Chondrocyte (in vitro differentiated cells): Measurements from ENCODE around the gene OCA2. TPM values are rescaled to one million over a fixed set of nuclear protein-coding genes. Genes with fewer than 3 reads are reported as not detected.

Source experiments
- DNase-seq: peaks from one replicate; pipeline ENCODE4 v3.0.0; 2021; ENCODE audit warnings: mixed read lengths, low spot score
- H3K27ac Mint-ChIP-seq: one replicate; pipeline ENCODE4 v1.8.0; 2021; ENCODE audit warnings: mild to moderate bottlenecking, moderate library complexity, mixed read lengths; ENCODE audit not compliant: unreplicated experiment
- H3K27me3 Mint-ChIP-seq: 2 replicates; pipeline ENCODE4 v1.8.0; 2021; ENCODE audit warnings: low read depth, mixed read lengths
- H3K36me3 Mint-ChIP-seq: 2 replicates; pipeline ENCODE4 v1.8.0; 2021; ENCODE audit warnings: low read depth, mixed read lengths
- H3K4me1 Mint-ChIP-seq: 2 replicates; pipeline ENCODE4 v1.8.0; 2021; ENCODE audit warnings: low read depth, mild to moderate bottlenecking, mixed read lengths
- H3K4me3 Mint-ChIP-seq: one replicate; pipeline ENCODE4 v1.8.0; 2021; ENCODE audit warnings: mild to moderate bottlenecking, moderate library complexity, mixed read lengths; ENCODE audit not compliant: unreplicated experiment
- H3K9me3 Mint-ChIP-seq: 2 replicates; pipeline ENCODE4 v1.8.0; 2021; ENCODE audit warnings: low read depth, mixed read lengths
- CTCF ChIP-seq: fragments of 200-600 bp; sonication (generic); IDR thresholded peaks from 2 replicates; pipeline ENCODE4 v1.5.0; 2021; ENCODE audit warnings: antibody characterized with exemption, mild to moderate bottlenecking, moderate library complexity
- total RNA-seq: library from RNA; stranded (reverse); gene quantifications from 3 replicates; pipeline ENCODE4 v1.2.1, GENCODE V29; 2021

The OCA2 gene
- total RNA-seq, 1 donor from 2014 or later: 0.75 TPM

- TF ChIP-seq CTCF: no peak
- no peaks in the 10 kb centered on the region for H3K36me3 Mint-ChIP-seq
- H3K27ac Mint-ChIP-seq: no peak overlapping the region
- no peaks in the 10 kb centered on the region for H3K27me3 Mint-ChIP-seq
- H3K9me3 Mint-ChIP-seq: peaks cover 22% of the 10 kb centered on the region
- H3K4me1 Mint-ChIP-seq: no peaks in the 10 kb centered on the region
- DNase-seq: no peak
- H3K4me3 Mint-ChIP-seq: no peak overlapping the region
Observed at GRCh38 chr15:27906802-27907201, 192.3 kb downstream of the OCA2 start.

GRCh38 chr15:27903405-27903804, 195.7 kb downstream of the OCA2 start:
- Mint-ChIP-seq H3K27me3 (no peaks in the 10 kb centered on the region), H3K4me1 (no peaks in the 10 kb centered on the region), H3K36me3 (no peaks in the 10 kb centered on the region), H3K4me3 (no peak overlapping the region), H3K9me3 (peaks cover 7% of the 10 kb centered on the region), H3K27ac (no peak overlapping the region)
- TF ChIP-seq CTCF: no peak
- no peak for DNase-seq

GRCh38 chr15:27902680-27903385, 196.3 kb downstream of the OCA2 start:
- no peaks in the 10 kb centered on the region for H3K4me1 Mint-ChIP-seq
- no peak for TF ChIP-seq CTCF
- DNase-seq: no peak
- peaks cover 2% of the 10 kb centered on the region for H3K9me3 Mint-ChIP-seq
- no peaks in the 10 kb centered on the region for H3K27me3 Mint-ChIP-seq
- H3K4me3 Mint-ChIP-seq: no peak overlapping the region
- no peak overlapping the region for H3K27ac Mint-ChIP-seq
- H3K36me3 Mint-ChIP-seq: no peaks in the 10 kb centered on the region

GRCh38 chr15:27899583-27900285, 199.4 kb downstream of the OCA2 start:
- Mint-ChIP-seq H3K36me3 (no peaks in the 10 kb centered on the region), H3K4me3 (no peak overlapping the region), H3K4me1 (no peaks in the 10 kb centered on the region), H3K27ac (no peak overlapping the region), H3K9me3 (peaks cover under 1% of the 10 kb centered on the region), H3K27me3 (no peaks in the 10 kb centered on the region)
- DNase-seq: no peak
- no peak for TF ChIP-seq CTCF

- no peak for TF ChIP-seq CTCF
- no peak overlapping the region for H3K27ac Mint-ChIP-seq
- no peak for DNase-seq
- no peak overlapping the region for H3K4me3 Mint-ChIP-seq
- H3K27me3 Mint-ChIP-seq: no peaks in the 10 kb centered on the region
- no peaks in the 10 kb centered on the region for H3K4me1 Mint-ChIP-seq
- peaks cover 20% of the 10 kb centered on the region for H3K9me3 Mint-ChIP-seq
- peaks cover 5% of the 10 kb centered on the region for H3K36me3 Mint-ChIP-seq
Observed at GRCh38 chr15:27897481-27897880, 201.6 kb downstream of the OCA2 start.
